C4-2B (cell line): ENCODE data around the gene CIBAR2.

Experiments
- H3K27ac ChIP-seq: fragments of 450-650 bp; 2 replicates; pipeline ENCODE4 v1.5.1; 2017
- CTCF ChIP-seq: fragments of 450-650 bp; conservative IDR thresholded peaks from 2 replicates; pipeline ENCODE4 v1.5.1; 2017; ENCODE audit warnings: mild to moderate bottlenecking
- ZFX ChIP-seq: fragments of 450-650 bp; IDR thresholded peaks from 2 replicates; pipeline ENCODE4 v1.6.1; 2017

The CIBAR2 gene

GRCh38 chr16:85079785-85080570 lies 32.3 kb downstream of the CIBAR2 start:
- no peak for TF ChIP-seq CTCF
- TF ChIP-seq ZFX: no peak

GRCh38 chr16:85078952-85079351 lies 33.3 kb downstream of the CIBAR2 start:
- no peak for TF ChIP-seq ZFX
- TF ChIP-seq CTCF: no peak
- H3K27ac ChIP-seq: no peak overlapping the region

More at GRCh38 chr16:85079785-85080570, 32.3 kb downstream of the CIBAR2 start:
- no peak overlapping the region for H3K27ac ChIP-seq

- no peak for TF ChIP-seq ZFX
- no peak for TF ChIP-seq CTCF
- H3K27ac ChIP-seq: no peak overlapping the region
These were observed 34.0 kb downstream of the CIBAR2 start for GRCh38 chr16:85078226-85078625.

- no peak for TF ChIP-seq ZFX
- TF ChIP-seq CTCF: no peak
- no peak overlapping the region for H3K27ac ChIP-seq
These were observed 34.6 kb downstream of the CIBAR2 start for GRCh38 chr16:85077576-85078125.

GRCh38 chr16:85077039-85077438 lies 35.2 kb downstream of the CIBAR2 start:
- no peak overlapping the region for H3K27ac ChIP-seq
- no peak for TF ChIP-seq ZFX
- no peak for TF ChIP-seq CTCF

- no peak overlapping the region for H3K27ac ChIP-seq
- TF ChIP-seq CTCF (no peak), ZFX (no peak)
These were observed 36.9 kb downstream of the CIBAR2 start for GRCh38 chr16:85075236-85075924.
